ENCODE measurements around the gene CDKN2AIPNL. TPM values are rescaled to one million over a fixed set of nuclear protein-coding genes. Genes with fewer than 3 reads are reported as not detected.

Gene CDKN2AIPNL
- total RNA-seq, 1 donor from 2014 or later = 28.5 TPM

- no peak for TF ChIP-seq CTCF (conservative IDR thresholded peaks at IDR 0.05; ENCODE audit: low read depth, low read length)
- no peak overlapping the region for H3K4me3 ChIP-seq (ENCODE audit: low read depth, low read length)
Observed at GRCh38 chr5:134438721-134439123, 27.0 kb upstream of the CDKN2AIPNL start.

GRCh38 chr5:134437847-134438581 lies 26.3 kb upstream of the CDKN2AIPNL start:
- TF ChIP-seq CTCF (conservative IDR thresholded peaks at IDR 0.05; ENCODE audit: low read depth, low read length) = no peak
- peak; percentile 66 for DNase-seq (ENCODE audit: low read depth)
- H3K4me3 ChIP-seq (ENCODE audit: low read depth, low read length) = no peak overlapping the region

More at GRCh38 chr5:134438721-134439123, 27.0 kb upstream of the CDKN2AIPNL start:
- DNase-seq (ENCODE audit: low read depth) = no peak

- TF ChIP-seq CTCF (conservative IDR thresholded peaks at IDR 0.05; ENCODE audit: low read depth, low read length) = no peak
- H3K4me3 ChIP-seq (ENCODE audit: low read depth, low read length) = no peak overlapping the region
- DNase-seq (ENCODE audit: low read depth) = no peak
Observed at GRCh38 chr5:134437340-134437846, 25.7 kb upstream of the CDKN2AIPNL start.

- peak overlapping the region; percentile 17 for H3K4me3 ChIP-seq (ENCODE audit: low read depth, low read length)
- TF ChIP-seq CTCF (conservative IDR thresholded peaks at IDR 0.05; ENCODE audit: low read depth, low read length) = no peak
- DNase-seq (ENCODE audit: low read depth) = peak; percentile 66
Observed at GRCh38 chr5:134436523-134437339, 25.1 kb upstream of the CDKN2AIPNL start.

GRCh38 chr5:134435560-134435959 lies 23.9 kb upstream of the CDKN2AIPNL start:
- no peak overlapping the region for H3K4me3 ChIP-seq (ENCODE audit: low read depth, low read length)
- no peak for DNase-seq (ENCODE audit: low read depth)
- no peak for TF ChIP-seq CTCF (conservative IDR thresholded peaks at IDR 0.05; ENCODE audit: low read depth, low read length)

GRCh38 chr5:134432677-134433359 lies 21.1 kb upstream of the CDKN2AIPNL start:
- DNase-seq (ENCODE audit: low read depth) = no peak
- H3K4me3 ChIP-seq (ENCODE audit: low read depth, low read length) = no peak overlapping the region
- TF ChIP-seq CTCF (conservative IDR thresholded peaks at IDR 0.05; ENCODE audit: low read depth, low read length) = no peak
